Adrenal gland (tissue), 5 donors: ENCODE results near the gene DAAM2.

ENCODE experiments used
- CTCF ChIP-seq, 6 experiments: fragments of 450-650 bp in 4 of 6; fragments of 200-600 bp in 2 of 6; sonication (generic) in 1 of 6; IDR thresholded peaks; 1 replicate in 5 of 6; 2 replicates in 1 of 6; pipeline versions ENCODE4 v1.5.1 to v1.8.0; 2016 to 2021; ENCODE audit warnings: antibody characterized with exemption in 6 of 6, mild to moderate bottlenecking in 2 of 6, moderate library complexity in 1 of 6
- POLR2A ChIP-seq, 2 donors: fragments of 450-650 bp; IDR thresholded peaks; one replicate each; pipeline ENCODE4 v1.6.1; 2017; ENCODE audit warnings: antibody characterized with exemption in 2 of 2, mild to moderate bottlenecking in 2 of 2, moderate library complexity in 1 of 2
- donor health status: DM: no; HTN: no; CAD: no.

- TF ChIP-seq CTCF (IDR thresholded peaks at IDR 0.05) (no peak), POLR2A (IDR thresholded peaks at IDR 0.05) (no peak)
Observed at GRCh38 chr6:39841923-39842322, 49.7 kb downstream of the DAAM2 start.
